ENCODE results near the gene DLG5.

DNA sequence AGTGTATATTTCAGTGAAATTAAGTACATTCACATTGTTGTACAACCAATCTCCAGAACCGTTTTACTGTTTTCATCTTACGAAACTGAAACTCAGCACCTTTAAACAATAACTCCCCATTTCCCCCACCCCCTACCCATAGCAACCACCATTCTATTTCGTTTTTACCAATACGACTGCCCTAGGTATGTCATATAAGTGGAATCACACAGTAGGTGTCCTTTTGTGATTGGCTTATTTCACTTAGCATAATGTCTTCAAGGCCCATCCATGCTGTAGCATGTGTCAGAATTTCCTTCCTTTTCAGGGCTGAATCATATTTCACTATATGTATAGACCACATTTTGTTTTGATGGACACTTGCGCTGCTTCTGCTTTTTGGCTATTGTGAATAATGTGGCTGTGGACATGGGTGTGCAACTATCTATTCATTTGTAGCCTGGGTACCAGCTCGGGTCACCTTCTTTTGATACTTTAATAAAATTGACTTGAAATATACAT lies 34.3 kb upstream of the DLG5 start:
- no peak for TF ChIP-seq EZH2 (IDR thresholded peaks at IDR 0.05; ENCODE audit: low read depth)
- TF ChIP-seq, protein P1, sequence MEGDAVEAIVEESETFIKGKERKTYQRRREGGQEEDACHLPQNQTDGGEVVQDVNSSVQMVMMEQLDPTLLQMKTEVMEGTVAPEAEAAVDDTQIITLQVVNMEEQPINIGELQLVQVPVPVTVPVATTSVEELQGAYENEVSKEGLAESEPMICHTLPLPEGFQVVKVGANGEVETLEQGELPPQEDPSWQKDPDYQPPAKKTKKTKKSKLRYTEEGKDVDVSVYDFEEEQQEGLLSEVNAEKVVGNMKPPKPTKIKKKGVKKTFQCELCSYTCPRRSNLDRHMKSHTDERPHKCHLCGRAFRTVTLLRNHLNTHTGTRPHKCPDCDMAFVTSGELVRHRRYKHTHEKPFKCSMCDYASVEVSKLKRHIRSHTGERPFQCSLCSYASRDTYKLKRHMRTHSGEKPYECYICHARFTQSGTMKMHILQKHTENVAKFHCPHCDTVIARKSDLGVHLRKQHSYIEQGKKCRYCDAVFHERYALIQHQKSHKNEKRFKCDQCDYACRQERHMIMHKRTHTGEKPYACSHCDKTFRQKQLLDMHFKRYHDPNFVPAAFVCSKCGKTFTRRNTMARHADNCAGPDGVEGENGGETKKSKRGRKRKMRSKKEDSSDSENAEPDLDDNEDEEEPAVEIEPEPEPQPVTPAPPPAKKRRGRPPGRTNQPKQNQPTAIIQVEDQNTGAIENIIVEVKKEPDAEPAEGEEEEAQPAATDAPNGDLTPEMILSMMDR (conservative IDR thresholded peaks at IDR 0.05), result no peak

All from PC-9 (cell line).